Stimulated activated naive CD4-positive, alpha-beta T cell treated with Interleukin-2 at 50 U/mL for 16 hours (primary cell): ENCODE data around the gene MVK.

Experiments
- DNase-seq: peaks from one replicate; lab custom pipeline; 2025; lab: John Stamatoyannopoulos, UW

Gene MVK

GRCh38 chr12:109632342-109632741 lies 58.7 kb downstream of the MVK start:
- DNase-seq = no peak

- DNase-seq = no peak
Measured at GRCh38 chr12:109635717-109636116, 62.1 kb downstream of the MVK start.

- no peak for DNase-seq
Measured at GRCh38 chr12:109637348-109637747, 63.8 kb downstream of the MVK start.

- no peak for DNase-seq
Measured at GRCh38 chr12:109637996-109638395, 64.4 kb downstream of the MVK start.

- no peak for DNase-seq
Measured at GRCh38 chr12:109638735-109639134, 65.1 kb downstream of the MVK start.

- DNase-seq = no peak
Measured at GRCh38 chr12:109639151-109639872, 65.7 kb downstream of the MVK start.

GRCh38 chr12:109640961-109641360 lies 67.4 kb downstream of the MVK start:
- DNase-seq = no peak

GRCh38 chr12:109641422-109641821 lies 67.8 kb downstream of the MVK start:
- DNase-seq = no peak

GRCh38 chr12:109642506-109643132 lies 69.0 kb downstream of the MVK start:
- DNase-seq = no peak

GRCh38 chr12:109645194-109645593 lies 71.6 kb downstream of the MVK start:
- no peak for DNase-seq

- no peak for DNase-seq
Measured at GRCh38 chr12:109645708-109646107, 72.1 kb downstream of the MVK start.
